B cell (primary cell): ENCODE data around the gene MICALL2. TPM values are rescaled to one million over a fixed set of nuclear protein-coding genes. Genes with fewer than 3 reads are reported as not detected.

Source experiments
- ATAC-seq: fragments of 200-7000 bp; cut with Tn5 transposase; one replicate; pipeline ENCODE4 v1.10.0; 2021; ENCODE audit warnings: low read depth, mild to moderate bottlenecking, moderate number of reproducible peaks, moderate library complexity
- CTCF ChIA-PET: fragments of 350-600 bp; sonication (Branson Sonifier 250); formaldehyde crosslinking; loops from one replicate; lab custom pipeline; 2021; ENCODE audit warnings: antibody characterized with exemption, inconsistent platforms; lab: Charles Lee
- POLR2A ChIA-PET: fragments of 350-600 bp; sonication (Branson Sonifier 250); formaldehyde crosslinking; loops from one replicate; lab custom pipeline; 2021; ENCODE audit warnings: antibody characterized with exemption; lab: Charles Lee
- DNase-seq: peaks from one replicate; pipeline ENCODE4 v3.0.0; 2013
- H2AFZ ChIP-seq: 2 replicates; pipeline ENCODE4 v1.6.1; 2012; ENCODE audit warnings: mild to moderate bottlenecking, low read depth, low read length; ENCODE audit not compliant: insufficient read depth, poor library complexity, severe bottlenecking
- H3K27ac ChIP-seq, 2 donors: 1 replicate in 1 of 2; 2 replicates in 1 of 2; pipeline ENCODE4 v1.5.1; 2012 to 2013; ENCODE audit warnings: low read length in 2 of 2, mild to moderate bottlenecking in 2 of 2, moderate library complexity in 1 of 2
- H3K27me3 ChIP-seq, 4 experiments: fragments of 200-600 bp in 1 of 4; sonication (generic) in 1 of 4; replicated peaks in 1 of 4; 1 replicate in 2 of 4; 2 replicates in 2 of 4; pipeline versions ENCODE4 v1.6.1 to v1.7.0; 2013 to 2016; ENCODE audit warnings: low read length in 3 of 4, mild to moderate bottlenecking in 2 of 4, mixed read lengths in 1 of 4, moderate library complexity in 1 of 4; ENCODE audit not compliant: insufficient read depth in 4 of 4, control insufficient read depth in 3 of 4; ENCODE audit errors: control extremely low read depth in 1 of 4
- H3K36me3 ChIP-seq, 2 experiments: replicated peaks in 1 of 2; 1 replicate in 1 of 2; 2 replicates in 1 of 2; pipeline versions ENCODE4 v1.6.1 to v1.7.1; 2013; ENCODE audit warnings: low read length in 1 of 2; ENCODE audit not compliant: insufficient read depth in 2 of 2, control insufficient read depth in 1 of 2; ENCODE audit errors: control extremely low read depth in 1 of 2, extremely low read depth in 1 of 2
- H3K4me1 ChIP-seq, 2 donors: fragments of 200-600 bp in 1 of 2; sonication (generic) in 1 of 2; 1 replicate in 1 of 2; 2 replicates in 1 of 2; pipeline versions ENCODE4 v1.5.1 to v1.6.1; 2013 to 2017; ENCODE audit warnings: low read length in 2 of 2; ENCODE audit not compliant: control insufficient read depth in 2 of 2, insufficient read depth in 2 of 2
- H3K4me2 ChIP-seq: replicated peaks from 2 replicates; pipeline ENCODE3; 2012; ENCODE audit warnings: mild to moderate bottlenecking, low read depth, low read length; ENCODE audit not compliant: poor library complexity, severe bottlenecking
- H3K4me3 ChIP-seq, 5 experiments: fragments of 200-600 bp in 1 of 5; sonication (generic) in 1 of 5; 1 replicate in 3 of 5; 2 replicates in 2 of 5; pipeline versions ENCODE4 v1.5.1 to v1.7.0; 2011 to 2016; ENCODE audit warnings: low read length in 4 of 5, mild to moderate bottlenecking in 4 of 5, low read depth in 2 of 5, control low read depth in 1 of 5, moderate library complexity in 1 of 5; ENCODE audit not compliant: insufficient read depth in 1 of 5; ENCODE audit errors: control extremely low read depth in 1 of 5, extremely low read depth in 1 of 5
- H3K79me2 ChIP-seq: fragments of 200-600 bp; sonication (generic); one replicate; pipeline ENCODE4 v1.6.0; 2016; ENCODE audit warnings: low read length; ENCODE audit not compliant: control insufficient read depth, insufficient read depth
- H3K9ac ChIP-seq: fragments of 200-600 bp; sonication (generic); 2 replicates; pipeline ENCODE4 v1.6.1; 2017; ENCODE audit warnings: mild to moderate bottlenecking, low read length, moderate library complexity
- H3K9me3 ChIP-seq, 3 donors: one replicate each; pipeline versions ENCODE4 v1.6.1 to v1.7.1; 2013; ENCODE audit warnings: low read length in 2 of 3; ENCODE audit not compliant: control insufficient read depth in 2 of 3, insufficient read depth in 1 of 3; ENCODE audit errors: control extremely low read depth in 1 of 3
- H4K20me1 ChIP-seq: 2 replicates; pipeline ENCODE4 v1.6.0; 2012; ENCODE audit warnings: mild to moderate bottlenecking, low read length; ENCODE audit not compliant: insufficient read depth, control insufficient read depth, poor library complexity, severe bottlenecking
- H3K27ac Mint-ChIP-seq: one replicate; pipeline ENCODE4 v1.8.0; 2021; ENCODE audit warnings: mixed read lengths
- H3K27me3 Mint-ChIP-seq: one replicate; pipeline ENCODE4 v1.8.0; 2021; ENCODE audit warnings: mixed read lengths
- H3K4me1 Mint-ChIP-seq: one replicate; pipeline ENCODE4 v1.8.0; 2021; ENCODE audit warnings: mixed read lengths
- H3K4me3 Mint-ChIP-seq: one replicate; pipeline ENCODE4 v1.8.0; 2021; ENCODE audit warnings: mixed read lengths
- H3K9me3 Mint-ChIP-seq: one replicate; pipeline ENCODE4 v1.8.0; 2022; ENCODE audit warnings: mixed read lengths; ENCODE audit not compliant: insufficient read depth
- EZH2 ChIP-seq: IDR thresholded peaks from 2 replicates; pipeline ENCODE4 v1.6.1; 2012; ENCODE audit warnings: borderline replicate concordance, low read depth, mild to moderate bottlenecking, moderate library complexity, low read length; ENCODE audit not compliant: insufficient read depth, poor library complexity, severe bottlenecking
- WGBS: methylation state at CpG from one replicate; pipeline ENCODE4 v1.1.5; 2013; ENCODE audit warnings: missing lambda C conversion rate; ENCODE audit not compliant: insufficient coverage; 5-methylcytosine and 5-hydroxymethylcytosine counted together
- intact Hi-C: fragments of 100-400 bp; cut with micrococcal nuclease; formaldehyde crosslinking; loops from one replicate; pipeline ENCODE4 v1.10.0; 2022
- polyA plus RNA-seq: library from polyadenylated mRNA; depleted of rRNA; stranded (reverse); fragments of >200 nt; gene quantifications from 2 replicates; pipeline ENCODE4 v1.2.3, GENCODE V29; 2012
- total RNA-seq, 2 donors: library from RNA; stranded (reverse); fragments of 120-200 nt in 1 of 2; gene quantifications; 1 replicate in 1 of 2; 2 replicates in 1 of 2; pipeline versions ENCODE4 v1.2.3 to v1.2.4, GENCODE V29; 2013 to 2022
- TF ChIP-seq, protein P1 (sequence below): fragments of 200-600 bp; IDR thresholded peaks from one replicate; pipeline ENCODE4 v1.8.0; 2022; ENCODE audit warnings: antibody characterized with exemption, mild to moderate bottlenecking

MICALL2 gene
- total and polyA plus RNA-seq, 2 donors (not counting 1 experiment from before 2014, with no cell fraction given) = 0.85 to 0.94 TPM

DNA sequence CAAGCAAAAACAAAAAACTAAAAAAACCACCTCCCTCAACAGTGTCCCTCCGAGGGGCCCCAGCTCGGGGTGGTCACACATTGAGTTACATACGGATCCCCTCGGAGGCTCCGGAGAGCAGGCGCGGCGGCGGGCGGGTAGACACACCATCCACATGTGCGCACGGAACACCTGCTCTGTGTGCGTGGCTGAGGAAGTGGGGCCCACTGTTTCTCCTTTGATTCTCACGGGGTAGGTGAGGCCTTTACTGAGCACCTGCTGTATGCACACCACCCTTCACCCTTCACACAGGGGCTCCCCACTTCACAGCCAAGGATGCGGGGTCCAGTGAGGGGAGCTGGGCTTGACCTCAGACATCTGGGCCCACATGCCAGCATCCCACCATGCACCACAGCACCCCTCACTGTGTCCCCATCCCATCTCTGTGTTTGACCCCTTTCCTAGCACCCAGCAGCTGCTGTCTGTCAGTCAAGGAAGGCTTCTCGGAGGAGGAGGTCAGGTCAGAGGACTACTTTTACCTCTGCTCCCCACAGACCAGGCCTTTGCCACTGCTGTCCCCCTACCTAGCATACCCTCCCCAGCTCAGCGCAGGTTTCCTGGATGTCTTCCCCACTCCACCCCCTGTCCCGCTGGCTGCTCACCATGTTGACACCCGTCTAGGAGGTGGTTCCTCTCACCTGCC, 71.1 kb downstream of the MICALL2 start:
- Histone ChIP-seq H3K9me3 (peaks cover 0 to 36% (median 4%) of the 10 kb centered on the region in 3 donors), H3K4me2 (no peak overlapping the region), H3K4me1 (no peaks in the 10 kb centered on the region), H4K20me1 (no peaks in the 10 kb centered on the region), H2AFZ (no peak overlapping the region), H3K36me3 (no peaks in the 10 kb centered on the region), H3K9ac (no peak overlapping the region), H3K27me3 (peaks cover 0 to 11% (median 0%) of the 10 kb centered on the region in 4 experiments), H3K4me3 (no peak overlapping the region), H3K27ac (no peak overlapping the region), H3K79me2 (no peaks in the 10 kb centered on the region)
- TF ChIP-seq, protein P1, sequence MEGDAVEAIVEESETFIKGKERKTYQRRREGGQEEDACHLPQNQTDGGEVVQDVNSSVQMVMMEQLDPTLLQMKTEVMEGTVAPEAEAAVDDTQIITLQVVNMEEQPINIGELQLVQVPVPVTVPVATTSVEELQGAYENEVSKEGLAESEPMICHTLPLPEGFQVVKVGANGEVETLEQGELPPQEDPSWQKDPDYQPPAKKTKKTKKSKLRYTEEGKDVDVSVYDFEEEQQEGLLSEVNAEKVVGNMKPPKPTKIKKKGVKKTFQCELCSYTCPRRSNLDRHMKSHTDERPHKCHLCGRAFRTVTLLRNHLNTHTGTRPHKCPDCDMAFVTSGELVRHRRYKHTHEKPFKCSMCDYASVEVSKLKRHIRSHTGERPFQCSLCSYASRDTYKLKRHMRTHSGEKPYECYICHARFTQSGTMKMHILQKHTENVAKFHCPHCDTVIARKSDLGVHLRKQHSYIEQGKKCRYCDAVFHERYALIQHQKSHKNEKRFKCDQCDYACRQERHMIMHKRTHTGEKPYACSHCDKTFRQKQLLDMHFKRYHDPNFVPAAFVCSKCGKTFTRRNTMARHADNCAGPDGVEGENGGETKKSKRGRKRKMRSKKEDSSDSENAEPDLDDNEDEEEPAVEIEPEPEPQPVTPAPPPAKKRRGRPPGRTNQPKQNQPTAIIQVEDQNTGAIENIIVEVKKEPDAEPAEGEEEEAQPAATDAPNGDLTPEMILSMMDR = no peak
- no peak for TF ChIP-seq EZH2
- Mint-ChIP-seq H3K4me1 (no peaks in the 10 kb centered on the region), H3K27me3 (peaks cover 31% of the 10 kb centered on the region), H3K4me3 (no peak overlapping the region), H3K27ac (no peak overlapping the region), H3K9me3 (peaks cover 5% of the 10 kb centered on the region)
- WGBS = 90% methylated on average over 15 of the region's 19 CpGs
- no peak for DNase-seq
- intact Hi-C loops = no loop called here
- ChIA-PET POLR2A (no interaction called here), CTCF (no interaction called here)
- no peak for ATAC-seq

DNA sequence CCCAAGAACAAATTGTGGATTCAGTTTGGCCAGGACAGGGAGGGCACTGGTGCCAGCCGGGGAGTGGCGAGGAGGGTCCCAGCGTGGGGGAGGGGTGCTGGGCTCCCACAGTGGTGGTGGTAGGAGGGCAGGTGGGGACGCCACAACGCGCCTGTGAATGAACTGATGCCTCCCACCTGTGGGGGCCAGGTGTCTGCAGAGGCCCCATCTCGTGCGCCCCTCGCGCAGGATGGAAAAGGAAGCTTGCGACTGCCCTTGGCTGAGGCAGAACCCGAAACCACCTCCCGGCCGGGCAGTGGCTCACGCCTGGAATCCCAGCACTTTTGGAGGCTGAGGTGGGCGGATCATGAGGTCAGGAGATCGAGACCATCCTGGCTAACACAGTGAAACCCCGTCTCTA, 72.0 kb downstream of the MICALL2 start:
- Histone ChIP-seq H2AFZ (no peak overlapping the region), H3K9me3 (peaks cover 0 to 36% (median 4%) of the 10 kb centered on the region in 3 donors), H3K9ac (no peak overlapping the region), H3K27me3 (peaks cover 0 to 11% (median 0%) of the 10 kb centered on the region in 4 experiments), H3K27ac (no peak overlapping the region), H3K4me3 (no peak overlapping the region), H3K36me3 (no peaks in the 10 kb centered on the region), H4K20me1 (no peaks in the 10 kb centered on the region), H3K79me2 (no peaks in the 10 kb centered on the region), H3K4me2 (no peak overlapping the region), H3K4me1 (no peaks in the 10 kb centered on the region)
- Mint-ChIP-seq H3K27ac (no peak overlapping the region), H3K4me1 (no peaks in the 10 kb centered on the region), H3K27me3 (peaks cover 31% of the 10 kb centered on the region), H3K4me3 (no peak overlapping the region), H3K9me3 (peaks cover 5% of the 10 kb centered on the region)
- intact Hi-C loops = no loop called here
- WGBS = 84% methylated on average over 14 of the region's 18 CpGs
- ChIA-PET CTCF (no interaction called here), POLR2A (no interaction called here)
- ATAC-seq (no peak), DNase-seq (no peak)
- TF ChIP-seq, protein P1 = no peak
- TF ChIP-seq EZH2 = no peak
